HG03460 (cell line): ENCODE results near the gene AHCYL2.
"Not testable (repeated sequence)": the region's sequence is repeated elsewhere in the genome, so short reads cannot be mapped to it uniquely, and the experiment has no call there.

Source experiments
- ATAC-seq: cut with Tn5 transposase; IDR thresholded peaks from one replicate; pipeline ENCODE4 v1.9.1; 2021; ENCODE audit not compliant: unreplicated experiment

Gene AHCYL2

DNA sequence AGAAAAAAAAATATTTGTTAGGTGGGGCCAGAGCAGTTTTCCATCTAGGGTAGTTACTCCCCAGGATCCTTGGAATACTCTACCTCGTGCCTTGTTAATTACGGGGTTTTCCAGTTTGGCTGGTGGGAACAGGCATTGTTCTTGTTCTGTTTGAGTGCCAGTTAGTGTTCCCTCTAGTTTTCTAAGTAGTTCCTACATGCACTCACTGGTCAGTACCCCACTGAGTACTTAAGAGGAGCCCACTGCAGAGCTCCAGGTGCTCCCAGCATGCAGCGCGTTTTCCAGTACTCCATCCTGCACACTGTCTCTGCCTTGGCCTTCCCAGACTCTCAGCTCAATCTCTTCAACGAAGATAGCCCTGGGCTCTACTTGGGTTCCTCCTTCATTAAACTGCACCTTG lies 58.0 kb downstream of the AHCYL2 start:
- no peak for ATAC-seq

DNA sequence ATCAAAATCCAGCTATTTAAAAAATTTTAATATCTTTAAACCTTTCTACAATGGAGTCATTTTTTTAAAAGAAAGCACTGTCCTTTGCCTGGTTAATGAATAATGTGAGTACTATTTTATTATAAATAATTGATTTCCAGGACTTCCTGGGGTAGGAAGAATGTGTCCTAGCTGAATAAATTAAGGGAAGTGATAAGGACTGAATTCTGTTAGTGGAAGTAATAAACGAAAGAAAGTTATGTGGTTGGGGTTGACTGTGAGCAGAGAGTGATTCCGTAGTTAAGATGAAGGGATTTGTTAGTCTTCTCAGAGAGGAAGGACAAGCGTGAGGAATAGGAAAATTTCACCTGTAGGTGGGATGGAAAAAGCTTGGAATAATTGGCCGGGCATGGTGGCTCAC lies 59.1 kb downstream of the AHCYL2 start:
- no peak for ATAC-seq

DNA sequence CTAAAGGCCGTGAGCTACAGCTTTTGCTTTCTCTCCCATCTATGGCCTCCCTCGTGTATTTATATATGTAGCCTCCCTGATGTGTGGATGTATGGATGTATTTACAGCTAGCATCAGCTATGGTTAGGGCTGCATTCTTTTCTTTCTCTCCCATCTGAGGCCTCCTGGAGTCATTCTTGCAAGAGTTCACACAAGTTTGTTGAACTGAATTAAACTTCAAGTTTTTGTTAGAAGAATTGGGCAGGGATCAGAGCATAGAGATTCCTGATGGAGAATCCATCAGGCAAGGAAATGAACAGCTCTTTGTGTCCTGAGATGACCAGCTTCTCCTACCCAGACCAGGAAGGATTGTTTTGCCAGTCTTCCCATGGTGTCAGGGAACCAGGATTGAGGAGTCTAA lies 60.3 kb downstream of the AHCYL2 start:
- no peak for ATAC-seq

DNA sequence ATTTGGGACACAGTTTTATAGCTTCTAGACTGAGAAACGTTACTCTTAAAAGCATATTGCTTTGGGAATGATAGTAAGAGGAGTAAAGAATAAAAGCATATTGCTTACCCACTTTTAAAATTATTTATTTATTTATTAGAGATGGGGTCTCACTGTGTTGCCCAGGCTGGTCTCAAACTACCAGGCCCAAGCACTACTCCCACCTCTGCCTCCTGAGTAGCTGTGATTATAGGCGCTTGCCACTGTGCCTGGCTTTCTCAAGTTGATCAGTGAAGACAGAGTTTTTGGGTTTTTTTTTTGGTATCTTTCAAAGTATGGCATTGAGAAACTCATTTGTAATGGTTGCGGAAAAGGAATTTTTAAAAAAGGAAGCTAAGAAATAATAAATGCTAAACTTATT lies 68.0 kb downstream of the AHCYL2 start:
- no peak for ATAC-seq

DNA sequence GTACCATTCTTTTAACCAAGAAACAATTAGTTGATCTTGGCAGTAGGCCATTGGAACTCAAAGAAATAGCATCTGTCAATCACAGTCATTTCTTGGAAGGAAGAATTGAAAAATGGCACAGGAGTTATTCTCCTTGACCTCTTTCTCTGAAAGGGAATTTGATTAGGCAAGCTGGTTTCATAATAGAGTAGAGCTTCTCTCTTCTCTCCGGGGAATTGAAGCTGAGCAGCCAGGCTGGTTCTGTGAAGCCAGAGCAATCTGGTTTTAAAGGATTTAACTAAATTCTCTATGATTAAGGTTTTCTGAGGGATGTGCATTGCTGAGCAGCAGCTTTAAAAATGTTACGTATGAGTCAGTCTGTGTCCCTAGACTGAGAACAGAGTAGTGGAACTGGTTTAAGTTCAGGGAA lies 70.2 kb downstream of the AHCYL2 start:
- ATAC-seq: no peak

DNA sequence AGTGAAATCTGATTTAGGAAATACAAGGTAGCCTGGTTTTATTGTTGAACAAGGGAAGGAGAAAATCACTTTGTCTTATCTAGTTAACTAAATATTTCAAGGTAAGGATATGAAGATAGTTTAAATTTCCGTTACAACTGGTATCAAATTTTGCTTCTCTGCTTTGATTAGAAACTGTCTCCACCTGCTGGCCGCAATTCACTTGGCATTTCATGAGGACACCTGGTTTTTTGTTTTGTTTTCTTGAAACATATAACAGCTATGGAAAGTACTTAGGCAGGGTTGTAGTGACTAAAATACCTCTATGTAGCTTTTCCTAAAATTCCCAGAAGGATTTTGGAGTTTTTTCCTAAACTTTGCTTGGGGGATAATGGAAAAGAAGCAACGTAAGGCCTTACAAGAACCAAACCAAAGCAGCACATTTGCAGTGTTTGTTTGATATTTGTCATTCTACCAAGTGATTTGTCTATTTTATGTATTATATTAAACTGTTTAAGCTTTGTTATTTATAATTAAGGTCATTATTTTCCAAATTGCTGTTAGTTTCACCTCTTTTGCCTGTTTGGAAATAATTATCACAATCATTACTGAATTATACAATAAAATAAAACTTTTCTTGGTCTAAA lies 73.6 kb downstream of the AHCYL2 start:
- ATAC-seq: no peak

DNA sequence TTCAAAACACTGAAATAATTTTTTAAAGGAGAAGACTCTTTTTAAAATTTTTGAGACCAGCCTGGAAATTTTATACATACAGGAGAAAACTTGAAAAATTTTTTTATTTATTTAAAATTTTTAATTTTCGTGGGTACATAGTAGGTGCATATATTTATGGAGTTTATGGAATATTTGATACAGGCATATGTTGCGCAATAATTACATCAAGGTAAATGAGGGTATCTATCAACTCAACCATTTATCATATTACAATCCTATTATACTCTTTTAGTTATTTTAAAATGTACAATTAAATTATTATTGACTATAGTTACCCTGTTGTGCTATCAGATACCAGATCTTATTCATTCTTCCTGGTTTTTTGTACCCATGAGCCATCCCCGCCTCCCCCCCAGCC lies 75.1 kb downstream of the AHCYL2 start:
- no peak for ATAC-seq

DNA sequence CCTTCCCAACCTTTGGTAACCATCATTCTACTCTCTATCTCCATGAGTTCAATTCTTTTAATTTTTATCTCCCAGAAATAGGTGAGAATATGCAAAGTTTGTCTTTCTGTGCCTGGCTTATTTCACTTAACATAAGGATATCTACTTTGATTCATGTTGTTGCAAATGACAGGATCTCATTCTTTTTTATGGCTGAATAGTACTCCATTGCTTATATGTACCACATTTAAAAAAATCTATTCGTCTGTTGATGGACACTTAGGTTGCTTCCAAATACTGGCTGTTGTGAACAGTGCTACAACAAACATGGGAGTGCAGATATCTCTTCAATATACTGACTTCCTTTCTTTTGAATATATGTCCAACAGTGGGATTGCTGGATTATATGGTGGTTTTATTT lies 75.5 kb downstream of the AHCYL2 start:
- ATAC-seq: not testable (repeated sequence)

DNA sequence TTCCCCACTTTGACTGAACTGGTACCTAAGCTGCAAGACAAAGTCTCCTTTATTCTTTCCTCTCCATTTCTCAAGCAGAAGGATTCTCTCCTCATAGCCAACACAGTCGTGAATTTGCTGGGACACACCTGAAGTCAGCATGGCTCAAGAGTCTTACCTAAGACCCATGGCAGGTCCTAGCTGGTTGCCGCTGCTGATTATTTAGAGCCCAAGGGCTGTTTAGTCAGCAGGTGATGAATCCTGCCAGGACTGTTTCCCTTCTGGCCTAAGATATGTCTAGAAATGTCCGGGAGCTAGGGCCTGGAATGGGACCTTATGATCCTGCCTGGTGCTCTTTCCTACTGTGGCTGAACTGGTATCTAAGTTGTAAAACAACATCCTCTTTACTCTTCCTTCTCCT lies 82.8 kb downstream of the AHCYL2 start:
- no peak for ATAC-seq

DNA sequence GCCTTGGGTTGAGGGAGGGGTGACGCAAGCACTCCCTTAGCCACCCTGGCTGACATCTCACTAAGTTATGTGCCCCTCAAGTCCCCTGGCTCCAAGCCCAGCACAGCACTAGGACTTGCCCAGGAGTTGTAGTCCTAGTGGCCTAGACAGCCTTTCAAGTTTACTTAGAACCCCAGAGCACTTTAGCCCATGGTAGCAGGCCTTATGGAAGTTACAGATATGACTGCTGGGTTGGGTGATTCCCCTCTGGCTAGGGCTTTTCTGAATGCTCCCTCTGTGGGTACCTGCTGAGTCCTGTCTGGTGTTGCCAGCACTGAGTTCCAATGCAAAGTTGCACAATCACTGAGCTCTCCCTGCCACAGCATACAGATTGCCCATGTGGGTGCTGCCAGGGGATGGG lies 83.2 kb downstream of the AHCYL2 start:
- no peak for ATAC-seq

DNA sequence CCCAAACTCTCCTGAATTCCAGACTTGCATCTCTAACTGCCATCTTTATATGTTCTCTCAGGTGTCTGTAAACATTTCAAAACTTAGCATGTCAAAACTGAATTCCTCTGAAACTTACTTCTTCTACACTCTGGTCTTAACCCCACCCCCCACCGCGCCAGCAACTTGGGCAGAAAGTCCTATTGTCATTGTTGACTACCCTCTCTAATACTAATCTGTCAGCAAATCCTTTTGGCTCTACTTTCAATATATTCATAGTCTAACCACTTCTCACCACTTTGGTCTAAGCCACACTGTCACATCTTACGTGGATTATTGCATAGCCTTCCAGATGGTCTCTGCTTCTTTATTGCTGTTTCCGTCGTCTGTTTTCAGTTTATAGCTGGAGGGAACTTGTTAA lies 86.6 kb downstream of the AHCYL2 start:
- no peak for ATAC-seq

DNA sequence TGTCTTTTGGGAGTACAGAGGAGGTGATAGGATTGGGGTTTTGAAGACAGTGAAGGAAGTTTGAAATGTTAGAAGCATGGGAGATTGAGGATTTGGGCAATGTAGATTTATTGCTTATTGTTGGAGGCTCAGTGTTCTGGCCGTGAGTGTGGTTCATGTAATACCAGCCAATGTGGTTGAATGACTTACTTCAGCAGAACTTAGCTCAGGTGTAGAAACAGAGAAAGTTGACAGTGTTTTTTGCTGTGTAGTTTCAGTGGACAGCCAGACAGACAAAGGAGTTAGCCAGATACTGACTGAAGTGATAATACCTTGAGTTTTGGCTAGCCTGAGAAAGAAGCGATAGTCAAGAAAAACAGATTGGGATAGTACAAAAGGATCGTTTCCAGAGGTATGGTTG lies 88.5 kb downstream of the AHCYL2 start:
- ATAC-seq: no peak

DNA sequence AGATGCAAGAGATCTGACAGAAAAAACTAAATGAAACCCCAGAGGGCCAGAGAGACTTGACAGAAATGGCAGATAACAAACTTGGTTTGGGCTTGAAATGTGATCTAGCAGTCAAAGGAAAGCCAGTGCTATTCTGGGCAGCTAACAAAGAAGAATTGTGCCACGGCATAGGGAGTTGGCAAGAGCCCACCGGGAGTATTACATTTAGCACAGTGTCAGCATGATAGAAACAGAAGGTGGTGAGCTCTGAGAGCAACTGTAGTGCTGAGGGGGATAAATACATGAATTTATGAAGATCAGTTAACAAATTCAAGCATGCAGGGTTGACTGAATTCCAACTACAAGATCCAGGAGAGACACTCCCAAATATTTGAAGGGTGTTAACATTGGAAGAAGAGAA lies 91.1 kb downstream of the AHCYL2 start:
- no peak for ATAC-seq

DNA sequence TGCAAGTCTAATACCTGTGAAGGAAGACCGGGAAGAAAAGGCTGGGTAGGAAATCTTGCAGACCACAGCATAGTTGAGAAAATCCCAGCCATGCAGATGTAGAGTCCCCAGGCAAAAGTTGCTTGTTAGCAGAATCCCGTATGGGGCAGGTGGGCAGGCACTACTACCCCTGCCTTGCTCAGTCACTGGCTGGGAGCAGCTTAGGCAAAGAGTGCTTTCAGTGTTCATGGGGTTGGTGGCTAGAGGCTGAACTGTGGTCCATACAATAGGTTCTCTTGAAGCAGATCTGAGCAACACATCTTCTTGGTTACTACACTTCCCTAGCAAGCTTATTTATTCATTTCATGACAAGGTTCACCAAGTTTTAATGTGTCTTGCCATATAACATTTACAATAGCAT lies 92.6 kb downstream of the AHCYL2 start:
- ATAC-seq: no peak

DNA sequence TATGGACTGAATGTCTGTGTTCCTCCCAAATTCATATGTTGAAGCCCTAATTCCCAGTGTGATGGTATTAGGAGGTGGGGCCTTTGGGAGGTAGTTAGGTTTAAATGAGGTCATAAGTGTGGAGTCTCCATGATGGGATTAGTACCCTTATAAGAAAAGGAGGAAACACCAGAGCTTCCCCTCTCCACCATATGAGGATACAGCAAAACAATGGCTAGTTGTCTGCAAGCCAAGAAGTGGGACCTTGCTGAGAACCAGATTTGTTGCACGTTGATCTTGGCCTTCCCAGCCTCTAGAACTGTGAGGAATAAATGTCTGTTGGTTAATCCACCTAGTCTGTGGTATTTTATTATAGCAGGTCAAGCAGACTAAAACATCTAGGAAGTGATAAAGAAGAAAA lies 102.2 kb downstream of the AHCYL2 start:
- no peak for ATAC-seq

DNA sequence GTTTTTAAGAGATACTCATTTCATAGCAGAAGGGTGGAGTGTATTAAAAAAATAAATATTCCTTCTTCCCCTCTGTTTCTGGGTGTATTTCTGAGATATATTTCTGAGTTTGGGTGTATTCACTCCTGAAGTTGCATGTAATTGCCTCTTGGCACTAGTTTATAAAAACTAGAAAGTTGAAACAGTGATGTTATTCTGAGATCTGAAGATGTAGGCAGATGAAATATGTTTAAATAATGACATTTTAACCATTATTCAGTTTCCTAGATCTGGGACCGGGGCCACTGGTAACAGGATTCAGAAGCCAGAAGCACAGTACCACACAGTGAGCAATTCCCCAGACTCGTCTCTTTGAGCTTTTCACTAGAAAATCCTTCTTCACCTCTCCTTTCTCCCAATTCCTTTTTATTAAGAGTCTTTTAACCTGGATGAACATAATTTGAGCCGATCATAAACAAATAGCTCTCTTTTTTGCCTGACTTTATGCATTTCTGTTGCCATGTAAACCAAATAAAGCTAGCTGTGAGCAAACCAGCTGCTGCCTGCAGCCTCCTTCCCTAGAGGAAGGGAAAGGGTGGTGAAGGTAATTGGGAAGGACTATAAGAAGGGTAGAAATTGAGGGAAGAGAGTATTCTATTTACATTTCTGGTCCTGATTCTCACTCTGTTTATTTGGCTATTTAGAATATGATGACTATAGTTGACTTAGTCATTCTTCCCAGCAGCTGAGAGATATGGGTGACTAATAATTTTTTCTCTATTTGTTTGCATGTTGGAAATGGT lies 107.6 kb downstream of the AHCYL2 start:
- no peak for ATAC-seq

DNA sequence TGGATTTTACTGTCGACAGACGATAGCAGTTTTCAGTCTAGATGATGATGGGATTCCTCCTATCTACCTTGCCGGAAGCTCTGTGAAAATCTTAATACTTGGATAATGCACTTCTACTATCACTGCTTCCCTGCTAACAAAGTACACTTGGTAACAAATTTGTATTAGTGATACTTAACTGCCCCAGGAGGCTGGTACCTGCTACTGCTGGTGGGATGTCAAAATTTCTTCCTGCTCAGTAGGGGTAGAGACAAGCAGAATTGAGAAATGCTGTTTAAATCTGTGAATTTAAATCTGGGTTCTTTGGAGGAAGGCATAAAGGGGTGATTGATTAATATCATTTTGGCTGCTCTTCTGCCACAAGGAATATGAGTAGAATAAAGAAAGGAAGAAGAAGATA lies 109.6 kb downstream of the AHCYL2 start:
- ATAC-seq: no peak

DNA sequence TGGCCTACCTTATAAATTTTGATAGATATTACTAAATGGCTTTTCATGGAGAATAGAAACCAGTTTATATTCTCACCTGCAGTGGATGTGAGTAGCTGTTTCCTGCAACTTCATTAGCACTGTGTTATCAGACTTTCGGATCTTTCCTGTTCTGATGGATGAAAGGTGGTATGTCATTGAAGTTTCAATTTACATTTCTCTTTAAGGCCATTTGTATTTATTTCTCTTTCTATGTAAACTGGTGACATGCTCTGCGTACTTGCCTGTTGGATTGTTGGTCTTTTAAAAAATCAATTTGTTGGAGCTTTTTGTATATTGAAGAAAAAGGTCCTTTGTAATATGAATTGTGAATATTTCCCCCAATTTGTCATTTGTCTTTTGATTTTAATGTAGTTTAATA lies 113.6 kb downstream of the AHCYL2 start:
- ATAC-seq: no peak

DNA sequence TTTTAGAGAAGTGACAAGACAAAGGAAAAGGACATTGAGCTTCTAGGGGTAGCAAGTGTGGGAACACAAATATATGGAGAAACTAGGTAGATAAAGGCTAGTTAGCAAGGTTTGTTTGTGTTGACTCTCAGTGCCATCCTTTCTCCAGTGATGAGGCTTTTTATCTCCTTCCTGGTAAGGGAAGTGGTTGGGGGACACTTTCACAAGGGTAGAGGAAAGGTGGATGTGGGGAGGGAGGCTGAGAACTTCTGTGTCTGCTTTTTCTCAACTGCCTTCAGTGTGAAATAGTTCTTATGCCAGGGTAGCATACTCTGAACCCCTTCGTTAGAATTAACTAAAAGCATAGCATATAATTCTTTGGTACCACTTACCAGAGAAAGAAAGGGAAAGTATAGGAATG lies 116.4 kb downstream of the AHCYL2 start:
- ATAC-seq: no peak

DNA sequence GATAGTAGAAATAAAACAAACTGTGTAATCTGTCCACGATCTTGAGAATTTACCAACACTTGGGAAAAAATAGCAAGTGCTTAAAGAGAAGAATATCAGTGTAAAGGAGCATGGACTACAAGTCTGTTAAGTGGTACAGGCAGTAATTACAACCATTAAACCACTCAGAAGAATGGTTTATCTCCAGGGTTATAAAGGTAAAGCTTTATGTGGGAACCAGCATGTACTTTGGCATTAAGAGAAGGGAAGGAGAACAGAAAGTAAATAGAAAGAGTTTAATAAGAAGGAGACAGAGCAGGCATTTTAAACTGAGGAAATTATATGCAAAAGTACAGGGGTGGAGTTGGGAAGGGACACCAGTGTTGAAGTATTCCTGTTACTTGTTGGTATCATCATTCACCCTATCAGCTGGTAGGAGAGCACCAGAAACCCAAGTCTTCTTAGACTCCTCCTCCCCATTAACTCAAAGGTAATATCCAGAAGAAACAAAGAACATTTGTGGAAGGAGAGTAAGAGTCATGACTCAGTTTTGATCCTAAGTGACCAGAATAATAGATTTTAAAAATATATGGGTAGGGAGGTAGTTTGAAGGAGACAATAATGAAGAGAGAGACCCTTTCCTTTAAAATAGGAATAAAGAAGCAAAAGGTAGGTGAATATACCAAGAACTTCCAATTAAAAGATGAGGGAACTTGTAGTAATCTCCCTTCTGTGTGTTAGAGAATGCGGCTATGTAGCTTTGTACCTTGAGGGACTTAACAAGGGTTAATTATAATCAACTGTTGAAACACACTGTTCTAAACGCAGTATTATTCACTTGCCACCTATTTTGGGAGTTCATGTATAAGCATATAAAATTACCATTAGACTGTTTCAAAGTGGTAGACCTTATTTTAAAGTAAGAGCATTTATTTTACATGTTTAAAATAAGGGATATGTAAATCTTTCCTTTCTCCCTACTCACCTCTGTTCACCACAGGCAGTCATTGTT lies 117.3 kb downstream of the AHCYL2 start:
- no peak for ATAC-seq

DNA sequence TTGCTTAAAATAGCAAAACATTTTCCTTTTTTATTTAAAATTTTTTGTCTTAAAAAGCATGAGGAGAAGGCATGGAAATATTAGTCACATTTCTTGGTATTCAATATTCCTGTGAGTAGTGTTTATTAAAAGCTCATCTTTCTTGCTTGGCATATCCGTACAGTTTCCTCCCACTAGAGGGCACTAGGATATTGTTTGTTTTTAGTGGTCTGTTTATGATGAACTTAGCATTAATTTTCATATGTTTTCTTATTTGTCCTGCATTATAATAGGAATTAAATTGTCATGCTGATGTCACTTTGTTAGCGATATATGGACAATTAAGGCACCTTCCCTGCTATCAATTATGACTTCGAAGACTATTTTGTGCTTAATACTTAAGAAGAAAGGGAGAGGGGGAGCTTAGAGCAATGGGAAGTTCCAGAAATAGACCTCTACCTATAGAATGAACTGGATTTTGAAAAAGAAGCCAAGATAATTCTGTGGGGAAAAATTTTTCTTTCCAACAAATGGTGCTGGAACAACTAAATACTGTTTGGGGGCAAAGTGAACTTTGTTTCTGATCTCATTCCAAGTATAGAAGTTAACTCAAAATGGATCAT lies 118.4 kb downstream of the AHCYL2 start:
- no peak for ATAC-seq
